DOHH2 (cell line): ENCODE results near the gene ERI3.

Experiments used
- H3F3A ChIP-seq: fragments of 200-600 bp; sonication (generic), shearing (Covaris generic); 2 replicates; pipeline ENCODE4 v1.6.0; 2016; ENCODE audit warnings: antibody characterized with exemption, mild to moderate bottlenecking; ENCODE audit not compliant: control insufficient read depth, insufficient read depth
- H3K27ac ChIP-seq: fragments of 200-600 bp; sonication (generic); 2 replicates; pipeline ENCODE4 v1.5.1; 2014; ENCODE audit warnings: low read depth, mild to moderate bottlenecking, low read length, moderate library complexity
- H3K27me3 ChIP-seq: fragments of 200-600 bp; sonication (generic); 2 replicates; pipeline ENCODE4 v1.6.1; 2014; ENCODE audit warnings: mild to moderate bottlenecking, low read length, mixed read lengths; ENCODE audit not compliant: control insufficient read depth
- H3K36me3 ChIP-seq: fragments of 200-600 bp; sonication (generic); 2 replicates; pipeline ENCODE4 v1.6.1; 2014; ENCODE audit warnings: mild to moderate bottlenecking, low read length, moderate library complexity, mixed read lengths; ENCODE audit not compliant: control insufficient read depth
- H3K4me1 ChIP-seq: fragments of 200-600 bp; sonication (generic); 2 replicates; pipeline ENCODE4 v1.6.1; 2014; ENCODE audit warnings: mild to moderate bottlenecking, low read length, mixed read lengths; ENCODE audit not compliant: control insufficient read depth
- H3K4me2 ChIP-seq: fragments of 200-600 bp; sonication (generic); 2 replicates; pipeline ENCODE4 v1.6.0; 2014; ENCODE audit warnings: mild to moderate bottlenecking, low read length, moderate library complexity
- H3K4me3 ChIP-seq: fragments of 200-600 bp; sonication (generic); 2 replicates; pipeline ENCODE4 v1.5.1; 2014; ENCODE audit warnings: mild to moderate bottlenecking, low read length, mixed read lengths
- H3K79me2 ChIP-seq: fragments of 200-600 bp; sonication (generic); 2 replicates; pipeline ENCODE4 v1.6.1; 2014; ENCODE audit warnings: mild to moderate bottlenecking, low read length, mixed read lengths; ENCODE audit not compliant: control insufficient read depth
- H3K9me2 ChIP-seq: fragments of 200-600 bp; sonication (generic); replicated peaks from 2 replicates; pipeline ENCODE4 v1.6.1; 2014; ENCODE audit warnings: mild to moderate bottlenecking, low read length, mixed read lengths; ENCODE audit not compliant: control insufficient read depth
- H3K9me3 ChIP-seq: fragments of 200-600 bp; sonication (generic); 2 replicates; pipeline ENCODE4 v1.6.1; 2014; ENCODE audit warnings: antibody characterized with exemption, low read length, mixed read lengths; ENCODE audit not compliant: control insufficient read depth, insufficient read depth
- H4K20me1 ChIP-seq: fragments of 200-600 bp; sonication (generic); 2 replicates; pipeline ENCODE4 v1.6.0; 2014; ENCODE audit warnings: low read depth, mild to moderate bottlenecking, antibody characterized with exemption, low read length, moderate library complexity; ENCODE audit not compliant: control insufficient read depth, insufficient read depth
- EZH2phosphoT487 ChIP-seq: fragments of 200-600 bp; sonication (generic); IDR thresholded peaks from 2 replicates; pipeline ENCODE4 v1.6.1; 2017; ENCODE audit warnings: borderline replicate concordance, mild to moderate bottlenecking, antibody characterized with exemption, low read length, moderate library complexity, mixed read lengths
- TF ChIP-seq, protein P1 (sequence below): fragments of 200-600 bp; sonication (generic); IDR thresholded peaks from one replicate; pipeline ENCODE4 v1.5.1; 2014; ENCODE audit warnings: antibody characterized with exemption, mild to moderate bottlenecking, low read depth, low read length; ENCODE audit not compliant: poor library complexity, severe bottlenecking

The ERI3 gene

GRCh38 chr1:44225761-44226160 is 129.3 kb downstream of the ERI3 start:
- H3K4me1 ChIP-seq: no peaks in the 10 kb centered on the region
- H3K27me3 ChIP-seq: no peaks in the 10 kb centered on the region
- H3K4me2 ChIP-seq: no peak overlapping the region
- H3K9me3 ChIP-seq: no peaks in the 10 kb centered on the region
- no peak overlapping the region for H3K27ac ChIP-seq
- H3K4me3 ChIP-seq: no peak overlapping the region
- TF ChIP-seq, protein P1, sequence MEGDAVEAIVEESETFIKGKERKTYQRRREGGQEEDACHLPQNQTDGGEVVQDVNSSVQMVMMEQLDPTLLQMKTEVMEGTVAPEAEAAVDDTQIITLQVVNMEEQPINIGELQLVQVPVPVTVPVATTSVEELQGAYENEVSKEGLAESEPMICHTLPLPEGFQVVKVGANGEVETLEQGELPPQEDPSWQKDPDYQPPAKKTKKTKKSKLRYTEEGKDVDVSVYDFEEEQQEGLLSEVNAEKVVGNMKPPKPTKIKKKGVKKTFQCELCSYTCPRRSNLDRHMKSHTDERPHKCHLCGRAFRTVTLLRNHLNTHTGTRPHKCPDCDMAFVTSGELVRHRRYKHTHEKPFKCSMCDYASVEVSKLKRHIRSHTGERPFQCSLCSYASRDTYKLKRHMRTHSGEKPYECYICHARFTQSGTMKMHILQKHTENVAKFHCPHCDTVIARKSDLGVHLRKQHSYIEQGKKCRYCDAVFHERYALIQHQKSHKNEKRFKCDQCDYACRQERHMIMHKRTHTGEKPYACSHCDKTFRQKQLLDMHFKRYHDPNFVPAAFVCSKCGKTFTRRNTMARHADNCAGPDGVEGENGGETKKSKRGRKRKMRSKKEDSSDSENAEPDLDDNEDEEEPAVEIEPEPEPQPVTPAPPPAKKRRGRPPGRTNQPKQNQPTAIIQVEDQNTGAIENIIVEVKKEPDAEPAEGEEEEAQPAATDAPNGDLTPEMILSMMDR: no peak
- TF ChIP-seq EZH2phosphoT487: no peak
- peaks cover 10% of the 10 kb centered on the region for H3K36me3 ChIP-seq
- no peaks in the 10 kb centered on the region for H3K79me2 ChIP-seq
- H3K9me2 ChIP-seq: no peaks in the 10 kb centered on the region
- H4K20me1 ChIP-seq: 0 out of 2 replicates have a peak, but pooled peaks cover 2% of the 10 kb centered on the region
- H3F3A ChIP-seq: no peaks in the 10 kb centered on the region

DNA sequence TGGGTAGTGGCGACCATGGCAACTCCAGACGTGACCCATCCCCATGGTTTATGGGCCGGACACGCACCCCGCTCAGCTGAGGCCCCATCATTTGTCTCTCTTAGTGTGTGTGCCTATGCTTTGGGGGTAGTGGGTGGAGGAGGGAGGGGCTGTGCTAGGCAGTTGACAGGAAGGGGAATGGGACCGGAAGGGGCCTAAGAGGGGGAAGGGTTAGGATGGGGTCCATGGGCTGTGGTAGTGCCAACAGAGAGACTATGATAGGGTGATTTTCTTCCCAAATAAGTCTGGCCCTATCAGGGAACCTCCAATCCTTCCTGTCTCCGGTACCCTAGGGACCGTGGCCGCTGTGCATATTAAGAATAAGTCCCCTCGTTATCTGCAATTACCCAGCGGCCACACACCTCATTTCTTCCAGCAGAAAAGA is 131.9 kb downstream of the ERI3 start:
- Histone ChIP-seq H3K79me2 (no peaks in the 10 kb centered on the region), H3K36me3 (peaks cover 33% of the 10 kb centered on the region), H3K27me3 (no peaks in the 10 kb centered on the region), H3K4me2 (no peak overlapping the region), H4K20me1 (0 out of 2 replicates have a peak, but pooled peaks cover 2% of the 10 kb centered on the region), H3K4me1 (no peaks in the 10 kb centered on the region), H3K27ac (no peak overlapping the region), H3K4me3 (no peak overlapping the region), H3K9me2 (no peaks in the 10 kb centered on the region), H3K9me3 (no peaks in the 10 kb centered on the region), H3F3A (no peaks in the 10 kb centered on the region)
- TF ChIP-seq EZH2phosphoT487: no peak
- TF ChIP-seq, protein P1: no peak

GRCh38 chr1:44222397-44223186 is 132.5 kb downstream of the ERI3 start:
- Histone ChIP-seq H3F3A (no peaks in the 10 kb centered on the region), H3K36me3 (peaks cover 39% of the 10 kb centered on the region), H3K27ac (no peak overlapping the region), H3K9me3 (no peaks in the 10 kb centered on the region), H3K4me1 (no peaks in the 10 kb centered on the region), H3K4me3 (no peak overlapping the region), H4K20me1 (0 out of 2 replicates have a peak, but pooled peaks cover 2% of the 10 kb centered on the region), H3K9me2 (no peaks in the 10 kb centered on the region), H3K27me3 (no peaks in the 10 kb centered on the region), H3K79me2 (no peaks in the 10 kb centered on the region), H3K4me2 (no peak overlapping the region)
- TF ChIP-seq, protein P1: no peak
- TF ChIP-seq EZH2phosphoT487: no peak
